Activated CD4-positive, alpha-beta T cell treated with anti-CD3 and anti-CD28 coated beads, Interleukin-2, Interleukin-4, amounts not matched to agents 100 ng/mL and 50 ng/mL, durations not matched to agents 16 hours and 8 hours (primary cell): ENCODE results near the gene NUTF2.
A peak's percentile ranks its signal among the peaks of the same experiment; 100 is the strongest.

Experiments used
- DNase-seq: peaks from one replicate; pipeline ENCODE4 v3.0.0-alpha.2; 2020; ENCODE audit warnings: low spot score

The NUTF2 gene

DNA sequence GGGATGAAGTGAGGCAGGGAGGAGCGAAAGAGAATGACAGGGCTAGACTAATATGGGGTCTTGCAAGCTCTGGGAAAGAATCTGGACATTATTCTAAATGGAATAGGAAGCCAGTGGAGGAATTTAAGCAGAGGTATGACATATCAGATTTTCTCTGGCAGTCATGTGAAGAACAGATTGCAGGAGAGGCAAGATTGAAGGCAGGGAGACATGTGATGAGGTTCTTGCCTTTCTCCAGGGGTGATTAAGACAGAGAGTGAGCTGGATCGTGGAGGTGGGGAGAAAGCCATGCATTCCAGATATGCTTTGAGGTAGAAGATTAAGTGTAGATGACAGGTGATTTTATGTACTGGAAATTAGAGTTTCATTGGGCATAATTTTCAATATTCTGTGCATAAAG lies 8.9 kb upstream of the NUTF2 start:
- DNase-seq, result no peak

DNA sequence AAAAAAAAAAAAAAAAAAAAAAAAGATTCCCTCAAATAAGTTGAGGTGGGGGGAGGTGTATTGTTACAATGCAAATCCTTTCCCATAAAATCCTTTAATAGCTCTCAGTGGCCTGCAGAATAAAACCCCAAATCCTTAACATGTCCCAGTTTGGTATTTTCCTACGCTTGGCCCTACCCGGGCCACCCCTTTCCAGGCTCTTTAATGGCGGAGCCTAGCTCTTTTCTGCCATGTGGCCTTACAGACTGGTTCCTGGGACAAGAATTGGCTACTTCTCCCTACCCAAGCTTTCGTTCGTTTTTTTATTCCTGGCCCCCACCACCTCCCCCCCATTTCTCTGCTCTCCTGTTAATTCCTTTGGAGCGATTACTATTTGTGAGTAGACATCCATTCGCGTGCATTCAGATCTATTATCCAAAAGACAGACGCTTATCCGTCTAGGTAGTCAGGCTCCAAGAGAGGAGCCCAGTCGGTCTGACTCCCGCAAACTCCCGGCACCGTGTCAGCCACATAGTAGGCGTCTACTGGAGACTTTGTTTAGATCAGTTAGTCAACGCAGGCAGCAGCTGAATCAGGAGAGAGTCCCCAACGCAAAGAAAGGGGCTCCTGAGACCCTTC lies 5.4 kb upstream of the NUTF2 start:
- DNase-seq, result no peak

DNA sequence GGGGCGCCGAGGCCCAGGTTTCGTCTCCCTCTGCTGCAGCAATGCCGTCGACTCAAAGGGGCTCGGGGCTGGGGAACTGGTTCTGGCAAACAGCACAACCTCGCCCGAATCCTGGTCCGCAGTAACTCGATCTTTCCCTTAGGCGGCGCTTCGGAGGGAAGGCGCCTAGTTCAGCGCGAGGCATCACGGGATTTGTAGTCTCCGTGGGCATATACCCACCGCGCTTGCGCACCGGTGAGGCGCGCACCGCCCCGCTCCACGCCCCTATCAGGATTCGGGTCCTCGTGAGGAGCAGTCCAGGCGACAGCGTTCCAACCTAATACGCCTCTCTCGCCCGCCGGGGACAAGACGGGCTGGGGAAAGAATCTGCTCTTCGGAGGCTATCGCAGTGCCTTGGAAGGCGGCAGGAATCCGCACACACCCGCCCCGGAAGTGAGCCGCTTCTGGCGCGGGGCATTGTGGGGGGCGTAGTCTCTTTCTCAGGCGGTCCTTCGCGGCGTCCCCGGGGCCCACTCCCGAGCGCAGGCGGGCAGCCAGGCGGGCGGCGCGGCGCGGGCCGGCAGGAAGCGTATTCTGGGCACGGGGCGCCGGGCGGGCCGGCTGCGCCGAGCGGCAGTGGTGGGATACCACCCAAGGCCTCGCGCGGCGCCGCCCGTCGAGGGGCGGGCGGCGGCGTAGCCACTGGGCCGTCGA lies 4.8 kb upstream of the NUTF2 start, which contains the start of gene THAP11:
TSS of gene THAP11 (plus strand) at position 505 of the 693 bp plus-strand sequence. CDS start 235 bp downstream, outside the sequence.
- DNase-seq, result peak; percentile 98

DNA sequence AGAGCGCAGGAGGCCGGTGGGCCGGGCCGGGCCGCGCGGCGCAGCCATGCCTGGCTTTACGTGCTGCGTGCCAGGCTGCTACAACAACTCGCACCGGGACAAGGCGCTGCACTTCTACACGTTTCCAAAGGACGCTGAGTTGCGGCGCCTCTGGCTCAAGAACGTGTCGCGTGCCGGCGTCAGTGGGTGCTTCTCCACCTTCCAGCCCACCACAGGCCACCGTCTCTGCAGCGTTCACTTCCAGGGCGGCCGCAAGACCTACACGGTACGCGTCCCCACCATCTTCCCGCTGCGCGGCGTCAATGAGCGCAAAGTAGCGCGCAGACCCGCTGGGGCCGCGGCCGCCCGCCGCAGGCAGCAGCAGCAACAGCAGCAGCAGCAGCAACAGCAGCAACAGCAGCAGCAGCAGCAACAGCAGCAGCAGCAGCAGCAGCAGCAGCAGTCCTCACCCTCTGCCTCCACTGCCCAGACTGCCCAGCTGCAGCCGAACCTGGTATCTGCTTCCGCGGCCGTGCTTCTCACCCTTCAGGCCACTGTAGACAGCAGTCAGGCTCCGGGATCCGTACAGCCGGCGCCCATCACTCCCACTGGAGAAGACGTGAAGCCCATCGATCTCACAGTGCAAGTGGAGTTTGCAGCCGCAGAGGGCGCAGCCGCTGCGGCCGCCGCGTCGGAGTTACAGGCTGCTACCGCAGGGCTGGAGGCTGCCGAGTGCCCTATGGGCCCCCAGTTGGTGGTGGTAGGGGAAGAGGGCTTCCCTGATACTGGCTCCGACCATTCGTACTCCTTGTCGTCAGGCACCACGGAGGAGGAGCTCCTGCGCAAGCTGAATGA lies 4.0 kb upstream of the NUTF2 start:
- DNase-seq, result peak; percentile 59

DNA sequence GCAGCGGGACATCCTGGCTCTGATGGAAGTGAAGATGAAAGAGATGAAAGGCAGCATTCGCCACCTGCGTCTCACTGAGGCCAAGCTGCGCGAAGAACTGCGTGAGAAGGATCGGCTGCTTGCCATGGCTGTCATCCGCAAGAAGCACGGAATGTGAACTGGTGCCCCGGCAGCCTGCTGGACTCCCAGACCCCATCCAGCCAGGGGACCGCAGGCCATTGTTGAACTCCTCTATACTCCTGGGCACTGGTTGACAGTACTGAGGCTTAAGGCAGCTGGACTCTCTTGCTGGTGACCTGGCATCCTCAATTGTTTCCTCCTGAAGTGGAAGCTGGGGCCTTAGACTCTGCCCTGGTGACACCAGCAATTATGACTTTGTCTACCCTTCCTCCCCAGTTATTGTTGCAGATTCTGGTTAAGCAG lies 3.4 kb upstream of the NUTF2 start:
- no peak for DNase-seq

DNA sequence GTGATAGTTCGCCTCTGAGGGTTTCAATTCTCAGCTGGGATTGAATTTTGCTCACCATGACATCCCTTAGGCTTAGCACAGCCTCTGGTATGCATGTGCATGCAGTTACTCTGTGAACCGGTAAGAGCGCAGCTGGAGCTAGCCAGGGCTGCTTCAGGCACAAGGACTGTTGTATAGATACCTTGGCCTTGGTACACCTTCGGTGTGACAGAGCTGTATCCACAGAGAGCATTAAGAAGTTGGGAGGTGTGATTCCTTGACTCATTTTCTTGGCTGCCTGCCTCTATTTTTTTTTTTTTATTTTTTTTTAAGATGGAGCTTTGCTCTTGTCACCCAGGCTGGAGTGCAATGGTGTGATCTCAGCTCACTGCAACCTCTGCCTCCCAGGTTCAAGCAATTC lies 2.2 kb upstream of the NUTF2 start:
- DNase-seq, result no peak

DNA sequence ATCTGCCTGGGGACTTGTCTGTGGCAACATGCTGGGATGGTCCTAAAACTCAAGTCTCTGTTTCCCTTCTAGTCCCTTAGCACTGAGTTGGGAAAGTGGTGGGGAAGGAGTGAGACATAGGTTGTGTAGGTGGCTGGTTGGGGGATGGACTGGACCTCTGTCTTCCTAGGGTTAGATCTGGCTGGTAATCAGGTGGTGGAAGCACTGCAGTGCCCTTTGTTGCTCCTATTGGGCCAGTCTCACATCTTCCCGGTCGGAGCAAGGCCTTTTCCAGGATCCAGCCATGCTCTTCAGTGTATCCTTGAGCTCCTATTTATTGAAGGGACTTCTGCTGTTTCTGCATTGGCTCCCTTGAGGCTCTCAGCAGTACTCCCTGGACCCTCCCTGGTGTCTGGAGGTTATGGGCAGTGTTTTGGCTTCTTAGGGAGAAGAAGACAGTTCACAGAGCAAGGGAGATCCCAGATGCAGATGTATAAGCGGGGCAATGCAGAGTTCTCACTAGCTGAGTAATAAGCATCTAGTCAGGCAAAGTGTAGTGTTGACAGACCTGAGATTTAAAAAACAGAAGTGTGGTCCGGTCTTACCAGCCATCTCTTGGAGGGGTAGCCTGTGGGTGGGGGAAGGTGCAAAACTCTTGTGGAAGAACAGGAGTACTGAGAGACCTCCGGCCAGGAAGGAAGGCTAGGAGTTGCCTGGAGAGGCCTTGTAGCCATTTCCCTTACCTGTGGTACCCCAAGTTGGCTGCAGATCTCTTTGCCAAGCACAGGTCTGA lies 1.3 kb upstream of the NUTF2 start:
- no peak for DNase-seq

DNA sequence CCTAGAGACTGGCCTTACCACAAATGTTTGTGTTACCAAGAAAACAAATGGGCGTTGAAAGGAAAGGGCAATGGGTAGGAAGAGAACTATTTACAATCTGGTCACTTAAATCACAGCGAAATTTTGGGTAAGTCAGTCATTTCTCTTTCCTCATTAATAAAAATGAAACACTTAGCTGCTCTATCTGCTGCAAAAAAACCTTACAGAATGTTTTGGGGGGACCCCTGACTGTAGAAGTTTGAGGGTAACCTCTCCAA lies 742 bp upstream of the NUTF2 start:
- no peak for DNase-seq

DNA sequence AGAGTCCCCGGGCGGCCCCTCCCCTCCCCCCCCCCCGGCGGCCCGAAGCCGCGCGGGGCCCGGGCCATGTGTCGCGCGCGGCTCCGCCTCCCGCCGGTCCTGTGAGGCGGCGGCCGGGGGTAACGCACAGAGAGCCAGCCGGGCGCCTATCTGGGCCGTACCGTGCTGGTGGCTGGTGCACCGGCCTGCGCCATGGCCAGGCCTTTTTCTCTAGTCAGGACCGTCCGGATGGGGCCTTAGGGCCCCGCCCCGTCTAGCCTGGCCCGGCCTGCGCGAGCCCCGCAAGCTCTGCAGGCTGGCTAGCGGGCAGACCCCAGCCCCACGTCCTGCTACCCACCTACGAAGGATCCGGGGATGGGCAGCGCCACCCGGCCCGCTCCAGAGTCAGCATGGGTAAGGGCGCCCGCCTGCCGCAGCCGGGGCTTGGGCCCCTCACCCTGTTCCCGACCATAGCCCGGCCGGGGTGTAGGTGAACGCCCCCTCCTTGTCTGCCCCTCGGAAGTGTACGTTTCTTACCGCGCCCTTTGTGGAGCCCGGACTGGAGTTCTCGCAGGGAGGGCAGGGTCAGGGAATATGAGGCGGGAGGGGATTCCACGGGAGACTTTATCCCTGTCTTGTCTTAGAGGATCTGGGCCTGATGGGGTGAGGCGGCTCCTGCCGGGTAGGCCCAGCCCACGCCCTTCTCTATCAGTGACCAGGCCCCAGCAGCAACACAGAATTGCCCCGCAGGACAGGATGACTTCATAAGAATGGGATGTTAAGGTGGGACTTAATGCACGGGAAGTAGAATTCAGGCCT lies 530 bp downstream of the NUTF2 start, which contains the start of gene CENPT:
TSS of gene CENPT (minus strand) at position 630 of the 798 bp plus-strand sequence. CDS start 13,834 bp downstream, outside the sequence.
- DNase-seq, result no peak

DNA sequence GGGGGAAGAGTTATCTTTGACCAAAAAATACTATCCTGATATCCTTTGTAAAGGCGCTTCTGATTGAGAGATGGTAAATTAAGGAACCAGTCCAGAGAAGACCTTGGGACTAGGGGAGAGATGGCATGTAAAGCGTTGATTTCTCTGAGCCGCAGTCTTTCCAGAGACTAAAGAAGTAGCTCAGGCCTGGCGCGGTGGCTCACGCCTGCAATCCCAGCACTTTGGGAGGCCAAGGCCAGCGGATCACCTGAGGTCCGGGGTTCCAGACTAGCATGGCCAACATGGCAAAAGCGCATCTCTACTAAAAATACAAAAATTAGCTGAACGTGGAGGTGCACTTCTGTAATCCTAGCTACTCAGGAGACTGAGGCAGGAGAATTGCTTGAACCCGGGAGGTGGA lies 1.4 kb downstream of the NUTF2 start:
- no peak for DNase-seq

DNA sequence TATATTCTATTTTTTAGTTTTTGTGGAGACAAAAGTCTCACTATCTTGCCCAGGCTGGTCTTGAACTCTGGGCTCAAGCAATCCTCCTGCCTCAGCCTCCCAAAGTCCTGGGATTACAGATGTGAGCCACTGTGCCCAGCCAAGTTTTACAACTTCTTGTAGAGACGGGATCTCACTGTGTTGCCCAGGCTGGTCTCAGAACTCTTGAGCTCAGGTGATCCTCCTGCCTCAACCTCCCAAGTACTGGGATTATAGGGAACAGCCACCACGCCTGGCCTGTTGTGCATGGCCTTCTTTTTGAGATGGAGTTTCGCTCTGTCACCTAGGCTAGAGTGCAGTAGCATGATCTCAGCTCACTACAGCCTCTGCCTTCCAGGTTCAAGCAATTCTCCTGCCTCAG lies 6.9 kb downstream of the NUTF2 start:
- DNase-seq, result no peak

DNA sequence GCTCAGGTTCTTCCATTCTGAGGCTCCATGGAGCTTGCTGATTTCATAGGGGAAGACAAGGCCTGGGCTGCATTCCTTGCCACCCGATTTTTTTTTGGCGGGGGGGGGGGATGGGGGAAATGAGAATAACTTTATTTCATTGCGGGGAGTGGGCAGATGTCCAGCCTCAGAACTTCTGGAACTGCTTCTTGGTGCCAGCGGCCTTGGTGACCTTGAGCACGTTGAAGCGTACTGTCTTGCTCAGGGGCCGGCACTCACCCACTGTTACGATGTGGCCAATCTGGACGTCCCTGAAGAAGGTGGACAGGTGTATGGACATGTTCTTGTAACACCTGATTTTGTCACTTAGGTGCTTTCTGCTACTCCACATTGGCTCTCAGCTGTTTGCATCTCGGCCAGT lies 9.1 kb downstream of the NUTF2 start:
- no peak for DNase-seq

DNA sequence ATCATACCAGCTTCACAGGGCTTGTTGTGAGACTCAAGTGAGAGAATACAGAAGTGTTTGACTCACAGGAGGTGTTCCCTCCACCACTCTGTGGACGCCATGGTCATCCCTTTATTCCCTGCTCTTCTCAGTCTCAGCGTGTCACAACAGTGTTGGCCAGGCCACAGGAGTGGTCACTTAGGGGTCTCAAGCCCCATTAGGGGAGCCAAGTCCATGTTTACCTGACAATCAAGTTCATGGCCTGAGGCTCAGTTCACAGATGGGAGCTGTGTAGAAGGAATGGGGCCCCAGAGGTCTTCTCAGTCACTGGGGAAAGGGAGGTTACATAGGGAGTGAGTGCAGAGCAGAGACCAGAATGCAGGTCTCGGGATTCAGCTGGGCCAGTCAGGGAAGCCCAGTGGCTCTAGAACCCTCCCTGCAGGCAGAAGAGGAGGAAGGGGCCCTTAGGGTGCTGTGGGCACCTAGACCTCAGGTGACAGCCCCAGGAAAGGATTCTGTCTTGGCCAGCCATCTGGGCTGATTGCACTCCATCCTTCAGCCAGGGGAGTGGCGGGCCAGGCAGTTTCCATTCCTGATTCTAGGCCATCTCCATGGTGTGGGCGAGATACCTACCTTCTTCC lies 10.3 kb downstream of the NUTF2 start:
- no peak for DNase-seq

DNA sequence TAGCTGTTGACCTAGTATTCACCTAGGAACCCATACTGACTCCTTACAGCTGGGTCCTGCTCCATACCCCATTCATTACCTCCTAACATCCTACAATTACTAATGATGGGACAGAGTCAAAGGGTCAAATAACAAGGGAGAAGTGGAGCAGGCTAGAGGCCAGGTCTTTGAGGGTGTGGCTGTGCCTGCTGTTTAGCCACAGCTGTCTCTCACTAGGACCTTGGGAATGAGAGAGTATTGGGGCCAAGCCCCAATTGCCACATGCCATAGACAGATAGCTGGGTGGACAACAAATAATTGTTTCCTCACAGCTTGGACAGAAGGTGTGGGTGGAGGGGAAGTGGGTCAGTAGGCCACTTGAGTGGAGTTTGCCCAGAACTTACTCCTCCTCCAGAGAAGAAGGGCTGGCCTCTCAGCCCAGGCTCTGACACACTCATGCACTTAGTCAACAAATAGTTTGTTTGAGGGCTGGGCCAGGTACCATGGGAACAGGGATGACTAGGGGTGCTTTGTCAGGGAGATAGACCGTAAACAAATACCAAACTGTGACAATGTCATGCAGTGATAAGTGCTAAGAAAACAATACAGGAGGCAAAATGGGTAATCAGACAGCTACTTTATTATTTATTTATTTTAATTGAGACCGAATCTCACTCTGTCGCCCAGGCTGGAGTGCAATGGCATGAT lies 11.0 kb downstream of the NUTF2 start:
- no peak for DNase-seq

DNA sequence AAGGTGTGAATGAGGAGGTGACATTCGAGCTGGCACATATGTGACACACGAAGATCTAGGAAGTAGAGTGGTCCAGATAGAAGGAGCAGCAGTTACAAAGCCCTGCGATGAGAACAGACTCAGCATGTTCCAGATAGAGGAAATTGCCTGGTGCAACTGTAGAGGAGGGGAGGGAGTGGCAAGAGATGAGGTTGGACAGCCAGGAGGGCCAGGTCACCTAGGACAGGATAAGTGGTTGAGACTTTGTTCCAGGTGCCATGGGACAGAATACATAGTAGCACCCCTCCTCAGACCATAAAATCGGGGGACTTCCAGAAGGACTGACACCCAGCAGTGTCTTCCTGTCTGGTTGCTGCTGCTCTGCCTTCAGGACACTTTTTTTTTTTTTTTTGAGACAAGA lies 11.8 kb downstream of the NUTF2 start:
- no peak for DNase-seq

DNA sequence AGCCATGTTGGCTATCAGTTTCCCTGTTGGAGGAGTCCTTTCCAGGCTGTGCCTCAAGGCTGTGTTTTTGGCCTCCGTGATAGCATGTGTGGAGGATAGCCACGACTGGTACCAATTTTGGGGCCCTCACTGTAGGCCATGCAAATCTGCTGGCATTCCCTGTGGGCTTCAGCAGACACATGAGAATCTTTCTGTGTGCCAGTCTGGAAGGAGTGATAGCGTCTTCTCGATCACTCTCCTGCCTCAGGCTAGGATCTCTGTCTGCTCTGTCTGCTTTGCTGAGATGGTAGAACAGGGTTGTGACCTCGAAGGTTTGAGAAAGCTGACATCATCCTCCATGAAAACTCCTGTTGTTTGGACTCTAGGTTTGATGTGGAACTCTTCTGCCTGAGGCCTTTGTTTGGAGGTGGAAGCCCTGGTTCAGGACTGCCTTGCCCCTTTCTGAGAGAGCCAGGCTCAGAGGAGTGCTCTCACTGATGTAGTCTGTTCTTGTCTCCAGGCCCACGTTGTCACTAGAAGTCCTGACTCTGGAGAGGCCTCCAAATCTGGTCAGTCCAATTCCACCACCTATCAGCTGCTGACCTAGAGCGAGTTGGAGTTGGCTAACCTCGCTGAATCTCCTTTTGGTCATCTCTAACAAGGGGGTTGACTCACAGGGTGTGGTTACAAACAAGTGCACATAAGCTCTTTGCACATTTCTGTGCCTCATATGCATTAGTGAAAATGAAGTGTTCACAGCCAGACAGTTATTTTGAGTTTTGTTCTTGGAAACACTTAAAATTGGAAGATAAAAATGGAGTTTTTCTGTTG lies 14.1 kb downstream of the NUTF2 start:
- no peak for DNase-seq

DNA sequence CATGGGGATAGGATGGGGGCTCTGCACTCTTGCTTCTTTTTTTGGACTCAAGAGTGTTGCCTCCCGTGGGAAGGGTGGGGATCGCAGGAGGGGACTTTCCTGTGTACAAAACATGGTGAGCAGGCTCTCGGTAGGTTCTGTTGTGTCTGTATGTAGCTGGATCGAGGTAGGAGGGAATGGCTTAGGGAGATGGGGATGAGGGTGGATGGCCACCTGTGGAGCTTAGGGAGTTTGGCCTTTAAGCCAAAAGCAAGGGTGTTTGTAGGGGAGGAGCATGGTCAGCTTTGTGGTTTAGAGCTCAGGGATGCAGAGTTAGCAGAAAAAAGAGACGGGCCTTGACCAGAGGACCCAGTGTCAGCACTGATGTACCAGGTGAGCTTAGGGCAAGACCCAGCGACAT lies 15.1 kb downstream of the NUTF2 start:
- DNase-seq, result no peak

DNA sequence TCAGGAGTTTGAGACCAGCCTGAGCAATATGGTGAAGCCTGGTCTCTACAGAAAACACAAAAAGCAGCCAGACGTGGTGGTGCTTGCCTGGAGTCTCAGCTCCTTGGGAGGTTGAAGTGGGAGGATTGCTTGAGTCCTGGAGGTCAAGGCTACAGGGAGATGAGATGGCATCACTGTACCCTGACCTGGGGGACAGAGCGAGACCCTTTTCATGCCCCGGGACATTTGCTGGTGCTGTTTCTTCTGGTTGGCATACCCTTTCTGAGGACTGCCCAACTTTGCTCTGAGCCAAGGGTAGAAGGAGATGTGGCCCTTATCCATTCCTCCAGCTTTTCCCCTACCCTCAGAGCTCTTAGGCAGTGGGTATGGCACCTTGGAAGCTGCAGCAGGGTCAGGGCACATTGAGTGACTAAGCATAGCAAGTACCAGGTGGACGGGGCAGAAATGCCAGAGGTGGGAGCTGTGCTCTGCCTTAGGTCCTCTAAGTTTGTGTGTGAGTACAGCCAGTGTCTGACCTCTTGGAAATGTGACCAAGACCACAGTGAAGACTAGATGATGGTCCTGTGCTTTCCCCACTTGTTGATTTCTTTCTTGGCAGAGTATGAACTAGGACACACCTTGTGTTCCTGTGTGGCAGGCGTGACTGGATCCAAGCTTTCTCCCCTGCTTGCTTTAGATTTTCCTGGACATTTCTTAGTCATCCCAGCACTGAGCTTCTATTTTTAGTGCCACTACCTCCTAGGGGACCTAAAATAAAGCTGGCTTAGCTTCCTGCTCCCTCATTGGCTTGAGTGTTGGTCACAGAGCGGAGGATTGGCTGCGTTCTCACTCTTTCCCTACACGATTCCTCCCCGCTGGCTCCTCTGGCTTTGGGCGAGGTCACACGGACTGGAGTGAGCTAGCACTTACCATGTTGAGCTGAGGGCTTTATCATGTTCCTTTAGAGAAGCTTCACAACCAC lies 16.2 kb downstream of the NUTF2 start:
- DNase-seq, result no peak
